22Rv1 (cell line): ENCODE data around the gene CITED1.

Experiments used
- ZFX ChIP-seq: fragments of 450-650 bp; IDR thresholded peaks from 2 replicates; pipeline ENCODE4 v1.6.1; 2017; ENCODE audit warnings: antibody characterized with exemption, borderline replicate concordance
- TF ChIP-seq, protein P1 (sequence below): fragments of 450-650 bp; IDR thresholded peaks from 2 replicates; pipeline ENCODE4 v1.5.1; 2017; ENCODE audit warnings: mild to moderate bottlenecking

- TF ChIP-seq, protein P1, sequence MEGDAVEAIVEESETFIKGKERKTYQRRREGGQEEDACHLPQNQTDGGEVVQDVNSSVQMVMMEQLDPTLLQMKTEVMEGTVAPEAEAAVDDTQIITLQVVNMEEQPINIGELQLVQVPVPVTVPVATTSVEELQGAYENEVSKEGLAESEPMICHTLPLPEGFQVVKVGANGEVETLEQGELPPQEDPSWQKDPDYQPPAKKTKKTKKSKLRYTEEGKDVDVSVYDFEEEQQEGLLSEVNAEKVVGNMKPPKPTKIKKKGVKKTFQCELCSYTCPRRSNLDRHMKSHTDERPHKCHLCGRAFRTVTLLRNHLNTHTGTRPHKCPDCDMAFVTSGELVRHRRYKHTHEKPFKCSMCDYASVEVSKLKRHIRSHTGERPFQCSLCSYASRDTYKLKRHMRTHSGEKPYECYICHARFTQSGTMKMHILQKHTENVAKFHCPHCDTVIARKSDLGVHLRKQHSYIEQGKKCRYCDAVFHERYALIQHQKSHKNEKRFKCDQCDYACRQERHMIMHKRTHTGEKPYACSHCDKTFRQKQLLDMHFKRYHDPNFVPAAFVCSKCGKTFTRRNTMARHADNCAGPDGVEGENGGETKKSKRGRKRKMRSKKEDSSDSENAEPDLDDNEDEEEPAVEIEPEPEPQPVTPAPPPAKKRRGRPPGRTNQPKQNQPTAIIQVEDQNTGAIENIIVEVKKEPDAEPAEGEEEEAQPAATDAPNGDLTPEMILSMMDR, result no peak
- no peak for TF ChIP-seq ZFX
These were observed 43.6 kb downstream of the CITED1 start for GRCh38 chrX:72262077-72262476.
